AG08395 (cell line): Measurements from ENCODE around the gene BEND5.

Experiments used
- DNase-seq: peaks from one replicate; pipeline ENCODE4 v3.0.0; 2012; ENCODE audit warnings: mixed read lengths, low spot score

Gene BEND5

DNA sequence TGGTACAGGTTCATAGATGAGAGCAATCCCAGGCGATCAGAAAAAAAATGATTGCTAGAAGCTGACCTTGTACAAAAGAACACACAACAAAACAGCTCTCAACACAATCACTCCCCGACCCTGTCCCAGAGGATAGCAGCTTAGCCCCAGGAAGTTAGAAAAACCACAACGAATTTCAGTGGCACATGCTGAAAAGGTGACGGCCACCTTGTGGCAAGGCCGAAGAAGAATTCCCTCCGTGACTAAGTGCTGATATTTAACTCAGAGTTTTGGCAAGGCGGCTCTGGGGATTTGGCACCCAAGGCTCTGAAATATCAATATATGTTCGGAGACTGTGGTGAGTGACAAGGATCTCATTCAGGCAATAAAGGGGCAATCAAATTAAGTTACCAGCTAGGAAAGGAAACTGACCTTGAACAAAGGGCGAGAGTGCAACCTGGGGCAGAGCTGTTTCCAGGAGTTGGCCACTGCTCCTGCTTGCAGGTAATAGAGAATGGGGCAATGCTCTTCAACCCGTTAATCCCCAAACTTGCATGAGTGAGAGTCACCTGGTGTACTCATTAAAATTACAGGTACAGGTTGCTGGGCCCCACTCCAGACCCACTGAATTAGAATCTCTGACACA is 96.2 kb downstream of the BEND5 start:
- no peak for DNase-seq

DNA sequence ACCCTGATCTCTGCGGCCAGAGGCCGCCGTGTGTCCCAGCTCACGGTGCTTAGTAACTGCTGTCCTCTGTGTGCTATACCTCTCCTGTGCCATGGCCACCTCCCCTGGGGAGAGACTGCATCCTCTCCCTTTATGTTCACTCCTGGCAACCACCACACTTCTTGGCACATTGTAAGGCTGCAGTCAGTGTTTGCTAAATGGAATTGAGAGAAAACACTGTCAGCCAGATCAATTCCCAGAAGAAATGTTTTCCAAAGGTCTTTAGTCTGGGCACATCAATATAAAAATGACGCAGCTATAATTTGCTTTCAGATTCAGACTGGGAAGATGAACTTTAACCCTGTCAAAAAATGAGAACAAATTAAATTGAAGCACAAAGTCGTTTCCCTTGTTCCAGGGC is 96.8 kb downstream of the BEND5 start:
- DNase-seq, result no peak

DNA sequence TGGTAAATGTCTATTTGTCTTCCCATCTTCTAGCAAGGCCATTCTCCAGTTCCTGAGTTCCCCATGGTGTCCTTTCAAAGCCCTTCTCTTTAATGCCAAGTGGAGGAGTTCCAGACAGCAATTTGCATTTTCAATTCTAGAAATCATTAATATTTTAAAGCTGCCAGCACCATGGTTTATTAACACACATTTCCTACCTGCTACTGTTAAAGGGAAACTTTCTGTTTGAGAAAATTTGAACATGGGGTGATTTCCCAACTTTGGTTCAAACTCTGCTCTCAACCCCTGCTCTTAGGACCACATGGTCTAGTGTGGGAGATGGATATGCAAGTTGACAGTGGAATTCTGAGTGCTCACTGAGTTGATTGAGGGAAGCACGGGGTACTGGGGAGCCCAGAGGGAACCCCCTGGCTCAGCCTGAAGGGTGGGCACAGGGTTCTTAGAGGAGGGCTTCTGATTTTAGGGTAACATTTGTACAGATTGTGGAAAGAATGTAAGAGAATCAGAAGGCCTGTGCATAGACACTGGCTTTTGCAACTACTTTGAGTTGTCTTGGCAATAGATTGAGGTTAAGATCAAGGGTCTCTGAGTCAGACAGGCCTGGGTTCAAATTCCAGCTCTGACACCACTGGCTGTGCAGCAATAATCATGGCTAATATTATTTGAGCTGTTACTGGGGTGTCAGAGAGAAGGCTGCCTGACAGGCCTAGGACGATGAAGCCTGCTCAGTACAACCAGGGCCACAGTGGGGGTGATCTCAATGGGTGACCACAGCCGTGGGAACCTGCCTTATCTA is 97.8 kb downstream of the BEND5 start:
- no peak for DNase-seq
